Measurements from ENCODE around the gene LONP1.

LONP1 gene

GRCh38 chr19:5684694-5685430 is 35.1 kb downstream of the LONP1 start:
- H3K9me3 ChIP-seq (ENCODE audit: control insufficient read depth in 1 of 2, low read length in 2 of 2): no peaks in the 10 kb centered on the region
- no peak overlapping the region for H3K4me3 ChIP-seq (ENCODE audit: low read depth in 1 of 2, low read length in 2 of 2)
- H3K27me3 ChIP-seq (ENCODE audit: control insufficient read depth in 1 of 2, insufficient read depth in 2 of 2, low read length in 2 of 2): peaks cover 0 to 3% of the 10 kb centered on the region in 2 donors
- H3K4me1 ChIP-seq (ENCODE audit: control insufficient read depth in 1 of 2, insufficient read depth in 2 of 2, low read length in 2 of 2): peaks cover 5 to 8% of the 10 kb centered on the region in 2 donors
- H3K9ac ChIP-seq (ENCODE audit: low read depth in 1 of 2, low read length in 2 of 2): no peak overlapping the region
- H3K36me3 ChIP-seq (ENCODE audit: control insufficient read depth in 1 of 2, insufficient read depth in 2 of 2, low read length in 2 of 2): no peaks in the 10 kb centered on the region
- no peak overlapping the region for H3K27ac ChIP-seq (ENCODE audit: low read depth, low read length)

- Histone ChIP-seq H3K9me3 (ENCODE audit: control insufficient read depth in 1 of 2, low read length in 2 of 2) (no peaks in the 10 kb centered on the region), H3K4me1 (ENCODE audit: control insufficient read depth in 1 of 2, insufficient read depth in 2 of 2, low read length in 2 of 2) (peaks cover 5 to 18% of the 10 kb centered on the region in 2 donors), H3K9ac (ENCODE audit: low read depth in 1 of 2, low read length in 2 of 2) (no peak overlapping the region), H3K36me3 (ENCODE audit: control insufficient read depth in 1 of 2, insufficient read depth in 2 of 2, low read length in 2 of 2) (peaks cover 0 to under 1% of the 10 kb centered on the region in 2 donors), H3K27ac (ENCODE audit: low read depth, low read length) (no peak overlapping the region), H3K27me3 (ENCODE audit: control insufficient read depth in 1 of 2, insufficient read depth in 2 of 2, low read length in 2 of 2) (peaks cover 0 to 3% of the 10 kb centered on the region in 2 donors), H3K4me3 (ENCODE audit: low read depth in 1 of 2, low read length in 2 of 2) (no peak overlapping the region)
These were observed 36.6 kb downstream of the LONP1 start for GRCh38 chr19:5683177-5683886.

- Histone ChIP-seq H3K9me3 (ENCODE audit: control insufficient read depth in 1 of 2, low read length in 2 of 2) (no peaks in the 10 kb centered on the region), H3K27me3 (ENCODE audit: control insufficient read depth in 1 of 2, insufficient read depth in 2 of 2, low read length in 2 of 2) (peaks cover 0 to 3% of the 10 kb centered on the region in 2 donors), H3K4me3 (ENCODE audit: low read depth in 1 of 2, low read length in 2 of 2) (no peak overlapping the region), H3K27ac (ENCODE audit: low read depth, low read length) (no peak overlapping the region), H3K36me3 (ENCODE audit: control insufficient read depth in 1 of 2, insufficient read depth in 2 of 2, low read length in 2 of 2) (peaks cover 0 to 6% of the 10 kb centered on the region in 2 donors), H3K4me1 (ENCODE audit: control insufficient read depth in 1 of 2, insufficient read depth in 2 of 2, low read length in 2 of 2) (peaks cover 5 to 15% of the 10 kb centered on the region in 2 donors), H3K9ac (ENCODE audit: low read depth in 1 of 2, low read length in 2 of 2) (no peak overlapping the region)
These were observed 37.9 kb downstream of the LONP1 start for GRCh38 chr19:5682107-5682482.

GRCh38 chr19:5681391-5682106 is 38.4 kb downstream of the LONP1 start:
- H3K27ac ChIP-seq (ENCODE audit: low read depth, low read length): no peak overlapping the region
- H3K27me3 ChIP-seq (ENCODE audit: control insufficient read depth in 1 of 2, insufficient read depth in 2 of 2, low read length in 2 of 2): peaks cover 0 to 3% of the 10 kb centered on the region in 2 donors

GRCh38 chr19:5680437-5681368 is 39.2 kb downstream of the LONP1 start, which contains the start of the genes HSD11B1L and MICOS13:
TSS of gene HSD11B1L (plus strand) at chr19:5681027. CDS start at chr19:5684833, 3,806 bp downstream.
TSS of gene MICOS13 (minus strand) at chr19:5680516. CDS start at chr19:5680486, 30 bp downstream.
- peaks cover 5 to 22% of the 10 kb centered on the region in 2 donors for H3K4me1 ChIP-seq (ENCODE audit: control insufficient read depth in 1 of 2, insufficient read depth in 2 of 2, low read length in 2 of 2)
- peak within 1 kb of the TSS; percentile 95 to 98 for H3K9ac ChIP-seq (ENCODE audit: low read depth in 1 of 2, low read length in 2 of 2)
- H3K27ac ChIP-seq (ENCODE audit: low read depth, low read length): peak within 1 kb of the TSS; percentile 85
- peak within 1 kb of the TSS; percentile 94 to 99 for H3K4me3 ChIP-seq (ENCODE audit: low read depth in 1 of 2, low read length in 2 of 2)
- peaks cover 0 to 6% of the 10 kb centered on the region in 2 donors for H3K36me3 ChIP-seq (ENCODE audit: control insufficient read depth in 1 of 2, insufficient read depth in 2 of 2, low read length in 2 of 2)
- peaks cover 0 to 3% of the 10 kb centered on the region in 2 donors for H3K27me3 ChIP-seq (ENCODE audit: control insufficient read depth in 1 of 2, insufficient read depth in 2 of 2, low read length in 2 of 2)
- no peaks in the 10 kb centered on the region for H3K9me3 ChIP-seq (ENCODE audit: control insufficient read depth in 1 of 2, low read length in 2 of 2)

More at GRCh38 chr19:5681391-5682106, 38.4 kb downstream of the LONP1 start:
- H3K4me3 ChIP-seq (ENCODE audit: low read depth in 1 of 2, low read length in 2 of 2): peak overlapping the region; percentile 94 to 99
- H3K9me3 ChIP-seq (ENCODE audit: control insufficient read depth in 1 of 2, low read length in 2 of 2): no peaks in the 10 kb centered on the region
- peaks cover 5 to 16% of the 10 kb centered on the region in 2 donors for H3K4me1 ChIP-seq (ENCODE audit: control insufficient read depth in 1 of 2, insufficient read depth in 2 of 2, low read length in 2 of 2)
- peak overlapping the region; percentile 20 to 98 for H3K9ac ChIP-seq (ENCODE audit: low read depth in 1 of 2, low read length in 2 of 2)
- peaks cover 0 to 6% of the 10 kb centered on the region in 2 donors for H3K36me3 ChIP-seq (ENCODE audit: control insufficient read depth in 1 of 2, insufficient read depth in 2 of 2, low read length in 2 of 2)

GRCh38 chr19:5680084-5680436 is 39.9 kb downstream of the LONP1 start:
- Histone ChIP-seq H3K36me3 (ENCODE audit: control insufficient read depth in 1 of 2, insufficient read depth in 2 of 2, low read length in 2 of 2) (peaks cover 0 to 6% of the 10 kb centered on the region in 2 donors), H3K4me3 (ENCODE audit: low read depth in 1 of 2, low read length in 2 of 2) (peak overlapping the region; percentile 94 to 99), H3K9me3 (ENCODE audit: control insufficient read depth in 1 of 2, low read length in 2 of 2) (no peaks in the 10 kb centered on the region), H3K4me1 (ENCODE audit: control insufficient read depth in 1 of 2, insufficient read depth in 2 of 2, low read length in 2 of 2) (peaks cover 5 to 22% of the 10 kb centered on the region in 2 donors), H3K27me3 (ENCODE audit: control insufficient read depth in 1 of 2, insufficient read depth in 2 of 2, low read length in 2 of 2) (peaks cover 0 to 3% of the 10 kb centered on the region in 2 donors), H3K27ac (ENCODE audit: low read depth, low read length) (peak overlapping the region; percentile 57), H3K9ac (ENCODE audit: low read depth in 1 of 2, low read length in 2 of 2) (peak overlapping the region; percentile 95 to 98)

GRCh38 chr19:5679289-5680083 is 40.5 kb downstream of the LONP1 start:
- Histone ChIP-seq H3K27ac (ENCODE audit: low read depth, low read length) (peak overlapping the region; percentile 57), H3K9ac (ENCODE audit: low read depth in 1 of 2, low read length in 2 of 2) (peak overlapping the region; percentile 95 to 98)

GRCh38 chr19:5678071-5678718 is 41.8 kb downstream of the LONP1 start:
- H3K4me1 ChIP-seq (ENCODE audit: control insufficient read depth in 1 of 2, insufficient read depth in 2 of 2, low read length in 2 of 2): peaks cover 5 to 22% of the 10 kb centered on the region in 2 donors
- H3K36me3 ChIP-seq (ENCODE audit: control insufficient read depth in 1 of 2, insufficient read depth in 2 of 2, low read length in 2 of 2): peaks cover 0 to 6% of the 10 kb centered on the region in 2 donors
- H3K4me3 ChIP-seq (ENCODE audit: low read depth in 1 of 2, low read length in 2 of 2): no peak overlapping the region
- H3K9me3 ChIP-seq (ENCODE audit: control insufficient read depth in 1 of 2, low read length in 2 of 2): no peaks in the 10 kb centered on the region
- H3K27me3 ChIP-seq (ENCODE audit: control insufficient read depth in 1 of 2, insufficient read depth in 2 of 2, low read length in 2 of 2): peaks cover 0 to 3% of the 10 kb centered on the region in 2 donors
- H3K27ac ChIP-seq (ENCODE audit: low read depth, low read length): no peak overlapping the region
- no peak overlapping the region for H3K9ac ChIP-seq (ENCODE audit: low read depth in 1 of 2, low read length in 2 of 2)

More at GRCh38 chr19:5679289-5680083, 40.5 kb downstream of the LONP1 start:
- Histone ChIP-seq H3K4me1 (ENCODE audit: control insufficient read depth in 1 of 2, insufficient read depth in 2 of 2, low read length in 2 of 2) (peaks cover 5 to 22% of the 10 kb centered on the region in 2 donors), H3K4me3 (ENCODE audit: low read depth in 1 of 2, low read length in 2 of 2) (peak overlapping the region; percentile 94 to 99), H3K9me3 (ENCODE audit: control insufficient read depth in 1 of 2, low read length in 2 of 2) (no peaks in the 10 kb centered on the region), H3K36me3 (ENCODE audit: control insufficient read depth in 1 of 2, insufficient read depth in 2 of 2, low read length in 2 of 2) (peaks cover 0 to 6% of the 10 kb centered on the region in 2 donors), H3K27me3 (ENCODE audit: control insufficient read depth in 1 of 2, insufficient read depth in 2 of 2, low read length in 2 of 2) (peaks cover 0 to 3% of the 10 kb centered on the region in 2 donors)
